Measurements from ENCODE around the gene DIS3L2.
"Not testable (repeated sequence)": the region's sequence is repeated elsewhere in the genome, so short reads cannot be mapped to it uniquely, and the experiment has no call there.

The DIS3L2 gene

GRCh38 chr2:232379610-232380590, 418.4 kb downstream of the DIS3L2 start:
- DNase-seq: not testable (repeated sequence)

GRCh38 chr2:232381204-232382031, 419.9 kb downstream of the DIS3L2 start:
- DNase-seq: not testable (repeated sequence)

GRCh38 chr2:232382331-232383225, 421.1 kb downstream of the DIS3L2 start:
- DNase-seq: no peak

GRCh38 chr2:232384466-232384865, 423.0 kb downstream of the DIS3L2 start:
- DNase-seq: no peak

- not testable (repeated sequence) for DNase-seq
These were observed 423.5 kb downstream of the DIS3L2 start for GRCh38 chr2:232385058-232385457.

GRCh38 chr2:232385660-232386489, 424.4 kb downstream of the DIS3L2 start:
- peak; percentile 27 for DNase-seq

- DNase-seq: no peak
These were observed 424.9 kb downstream of the DIS3L2 start for GRCh38 chr2:232386490-232386739.
